BLaER1 (cell line): Measurements from ENCODE around the gene HCFC2.

Source experiments
- H3K27ac ChIP-seq: shearing (Covaris generic); formaldehyde crosslinking; 2 replicates; pipeline ENCODE4 v1.8.1; 2022
- H3K27me3 ChIP-seq: shearing (Covaris generic); formaldehyde crosslinking; 2 replicates; pipeline ENCODE4 v1.8.1; 2022
- H3K36me3 ChIP-seq: shearing (Covaris generic); formaldehyde crosslinking; 2 replicates; pipeline ENCODE4 v1.8.1; 2022
- H3K4me1 ChIP-seq: shearing (Covaris generic); formaldehyde crosslinking; 2 replicates; pipeline ENCODE4 v1.8.1; 2022
- H3K4me2 ChIP-seq: shearing (Covaris generic); formaldehyde crosslinking; 2 replicates; pipeline ENCODE4 v1.8.1; 2022
- H3K4me3 ChIP-seq: shearing (Covaris generic); formaldehyde crosslinking; 2 replicates; pipeline ENCODE4 v1.8.1; 2022
- H3K9ac ChIP-seq: shearing (Covaris generic); formaldehyde crosslinking; 2 replicates; pipeline ENCODE4 v1.8.1; 2022
- H3K9me3 ChIP-seq: shearing (Covaris generic); formaldehyde crosslinking; 2 replicates; pipeline ENCODE4 v1.8.1; 2022
- H4K20me1 ChIP-seq: shearing (Covaris generic); formaldehyde crosslinking; 2 replicates; pipeline ENCODE4 v1.8.1; 2022
- Cebpa-rat ChIP-seq: shearing (Covaris generic); IDR thresholded peaks from 2 replicates; pipeline ENCODE4 v1.8.1; 2022

Gene HCFC2

GRCh38 chr12:104042580-104042979, 21.8 kb upstream of the HCFC2 start:
- Histone ChIP-seq H3K27me3 (no peaks in the 10 kb centered on the region), H3K4me2 (no peak overlapping the region), H3K4me3 (no peak overlapping the region), H3K27ac (no peak overlapping the region), H3K36me3 (no peaks in the 10 kb centered on the region), H3K9ac (no peak overlapping the region), H3K4me1 (peaks cover 7% of the 10 kb centered on the region), H3K9me3 (no peaks in the 10 kb centered on the region), H4K20me1 (no peaks in the 10 kb centered on the region)
- TF ChIP-seq Cebpa-rat: no peak

- Histone ChIP-seq H3K4me3 (no peak overlapping the region), H3K9me3 (no peaks in the 10 kb centered on the region), H3K9ac (no peak overlapping the region), H3K36me3 (no peaks in the 10 kb centered on the region), H3K4me1 (peaks cover 7% of the 10 kb centered on the region), H3K27ac (no peak overlapping the region), H3K4me2 (no peak overlapping the region), H3K27me3 (no peaks in the 10 kb centered on the region), H4K20me1 (no peaks in the 10 kb centered on the region)
- TF ChIP-seq Cebpa-rat: no peak
Observed at GRCh38 chr12:104044158-104044557, 20.2 kb upstream of the HCFC2 start.

GRCh38 chr12:104046306-104046705, 18.0 kb upstream of the HCFC2 start:
- TF ChIP-seq Cebpa-rat: no peak
- Histone ChIP-seq H3K27me3 (peaks cover 14% of the 10 kb centered on the region), H3K4me3 (no peak overlapping the region), H3K4me1 (peaks cover 15% of the 10 kb centered on the region), H4K20me1 (no peaks in the 10 kb centered on the region), H3K4me2 (no peak overlapping the region), H3K27ac (no peak overlapping the region), H3K9ac (no peak overlapping the region), H3K9me3 (no peaks in the 10 kb centered on the region), H3K36me3 (no peaks in the 10 kb centered on the region)

- no peak overlapping the region for H3K9ac ChIP-seq
- H3K36me3 ChIP-seq: no peaks in the 10 kb centered on the region
- peaks cover 15% of the 10 kb centered on the region for H3K4me1 ChIP-seq
- no peaks in the 10 kb centered on the region for H3K9me3 ChIP-seq
- H3K4me3 ChIP-seq: no peak overlapping the region
- no peak overlapping the region for H3K27ac ChIP-seq
- TF ChIP-seq Cebpa-rat: no peak
- H3K4me2 ChIP-seq: no peak overlapping the region
- no peaks in the 10 kb centered on the region for H4K20me1 ChIP-seq
- peaks cover 14% of the 10 kb centered on the region for H3K27me3 ChIP-seq
Observed at GRCh38 chr12:104048162-104048561, 16.2 kb upstream of the HCFC2 start.

- TF ChIP-seq Cebpa-rat: no peak
- Histone ChIP-seq H3K4me3 (no peak overlapping the region), H4K20me1 (no peaks in the 10 kb centered on the region), H3K4me2 (no peak overlapping the region), H3K27ac (no peak overlapping the region), H3K9me3 (no peaks in the 10 kb centered on the region), H3K36me3 (no peaks in the 10 kb centered on the region), H3K27me3 (peaks cover 14% of the 10 kb centered on the region), H3K9ac (no peak overlapping the region), H3K4me1 (peaks cover 15% of the 10 kb centered on the region)
Observed at GRCh38 chr12:104048811-104049210, 15.5 kb upstream of the HCFC2 start.

GRCh38 chr12:104049278-104049902, 14.9 kb upstream of the HCFC2 start:
- H3K9me3 ChIP-seq: no peaks in the 10 kb centered on the region
- no peak overlapping the region for H3K27ac ChIP-seq
- H3K9ac ChIP-seq: no peak overlapping the region
- peaks cover 15% of the 10 kb centered on the region for H3K4me1 ChIP-seq
- TF ChIP-seq Cebpa-rat: no peak
- H3K4me2 ChIP-seq: peak overlapping the region; percentile 48; the same call in 1 of the 2 replicates
- no peaks in the 10 kb centered on the region for H3K36me3 ChIP-seq
- no peaks in the 10 kb centered on the region for H4K20me1 ChIP-seq
- H3K27me3 ChIP-seq: peaks cover 14% of the 10 kb centered on the region
- no peak overlapping the region for H3K4me3 ChIP-seq

- no peak within 1 kb of the TSS for H3K9ac ChIP-seq
- no peak within 1 kb of the TSS for H3K27ac ChIP-seq
- H3K4me3 ChIP-seq: no peak within 1 kb of the TSS
Observed at GRCh38 chr12:104049903-104050356, 14.4 kb upstream of the HCFC2 start, which contains the start of gene GLT8D2. Gene GLT8D2, minus strand, starts transcription at chr12:104050187. Its CDS starts 30,539 bp downstream, at chr12:104019648.

GRCh38 chr12:104050436-104050835, 13.9 kb upstream of the HCFC2 start:
- Histone ChIP-seq H3K27ac (no peak overlapping the region), H3K36me3 (no peaks in the 10 kb centered on the region), H3K4me2 (peak overlapping the region; percentile 48), H3K9ac (no peak overlapping the region), H3K9me3 (no peaks in the 10 kb centered on the region), H3K27me3 (peaks cover 14% of the 10 kb centered on the region), H4K20me1 (no peaks in the 10 kb centered on the region), H3K4me3 (no peak overlapping the region), H3K4me1 (peaks cover 9% of the 10 kb centered on the region)
- no peak for TF ChIP-seq Cebpa-rat

More at GRCh38 chr12:104049903-104050356, 14.4 kb upstream of the HCFC2 start, which contains the start of gene GLT8D2:
- no peak for TF ChIP-seq Cebpa-rat
- Histone ChIP-seq H3K36me3 (no peaks in the 10 kb centered on the region), H4K20me1 (no peaks in the 10 kb centered on the region), H3K27me3 (peaks cover 14% of the 10 kb centered on the region), H3K4me1 (peaks cover 14% of the 10 kb centered on the region), H3K4me2 (peak within 1 kb of the TSS; percentile 48), H3K9me3 (no peaks in the 10 kb centered on the region)

- H3K4me3 ChIP-seq: no peak overlapping the region
- no peaks in the 10 kb centered on the region for H4K20me1 ChIP-seq
- peaks cover 7% of the 10 kb centered on the region for H3K4me1 ChIP-seq
- H3K4me2 ChIP-seq: no peak overlapping the region
- peaks cover 8% of the 10 kb centered on the region for H3K27me3 ChIP-seq
- no peaks in the 10 kb centered on the region for H3K36me3 ChIP-seq
- no peak overlapping the region for H3K27ac ChIP-seq
- no peaks in the 10 kb centered on the region for H3K9me3 ChIP-seq
- TF ChIP-seq Cebpa-rat: no peak
- H3K9ac ChIP-seq: no peak overlapping the region
Observed at GRCh38 chr12:104054681-104055346, 9.5 kb upstream of the HCFC2 start.

- Histone ChIP-seq H3K9ac (no peak overlapping the region), H4K20me1 (no peaks in the 10 kb centered on the region), H3K27ac (no peak overlapping the region), H3K4me3 (no peak overlapping the region), H3K9me3 (no peaks in the 10 kb centered on the region), H3K4me1 (no peaks in the 10 kb centered on the region), H3K4me2 (no peak overlapping the region), H3K36me3 (no peaks in the 10 kb centered on the region), H3K27me3 (no peaks in the 10 kb centered on the region)
- TF ChIP-seq Cebpa-rat: no peak
Observed at GRCh38 chr12:104055686-104056388, 8.5 kb upstream of the HCFC2 start.
